ENCODE measurements around the gene DMD.

DMD gene

GRCh38 chrX:31440546-31440945 lies 1770.8 kb downstream of the DMD start:
- no peak for DNase-seq (ENCODE audit: low read depth in 2 of 2)
- H3K4me3 ChIP-seq (replicated peaks in 1 of 2; ENCODE audit: low read depth in 2 of 2, low read length in 2 of 2): no peak overlapping the region
- no peak for TF ChIP-seq CTCF (IDR thresholded peaks at IDR 0.05; ENCODE audit: low read depth, low read length)

GRCh38 chrX:31436424-31436823 lies 1774.9 kb downstream of the DMD start:
- no peak for TF ChIP-seq CTCF (IDR thresholded peaks at IDR 0.05; ENCODE audit: low read depth, low read length)
- DNase-seq (ENCODE audit: low read depth in 2 of 2): no peak
- no peak overlapping the region for H3K4me3 ChIP-seq (replicated peaks in 1 of 2; ENCODE audit: low read depth in 2 of 2, low read length in 2 of 2)

GRCh38 chrX:31435592-31435991 lies 1775.8 kb downstream of the DMD start:
- no peak overlapping the region for H3K4me3 ChIP-seq (replicated peaks in 1 of 2; ENCODE audit: low read depth in 2 of 2, low read length in 2 of 2)
- TF ChIP-seq CTCF (IDR thresholded peaks at IDR 0.05; ENCODE audit: low read depth, low read length): no peak
- DNase-seq (ENCODE audit: low read depth in 2 of 2): peak; percentile 32 to 41

GRCh38 chrX:31433856-31434255 lies 1777.5 kb downstream of the DMD start:
- no peak for DNase-seq (ENCODE audit: low read depth in 2 of 2)
- TF ChIP-seq CTCF (IDR thresholded peaks at IDR 0.05; ENCODE audit: low read depth, low read length): no peak
- no peak overlapping the region for H3K4me3 ChIP-seq (replicated peaks in 1 of 2; ENCODE audit: low read depth in 2 of 2, low read length in 2 of 2)

GRCh38 chrX:31429915-31430314 lies 1781.4 kb downstream of the DMD start:
- no peak for DNase-seq (ENCODE audit: low read depth in 2 of 2)
- no peak for TF ChIP-seq CTCF (IDR thresholded peaks at IDR 0.05; ENCODE audit: low read depth, low read length)
- H3K4me3 ChIP-seq (replicated peaks in 1 of 2; ENCODE audit: low read depth in 2 of 2, low read length in 2 of 2): no peak overlapping the region

- peak; percentile 67 to 78 for DNase-seq (ENCODE audit: low read depth in 2 of 2)
- peak; percentile 43 for TF ChIP-seq CTCF (IDR thresholded peaks at IDR 0.05; ENCODE audit: low read depth, low read length)
- H3K4me3 ChIP-seq (replicated peaks in 1 of 2; ENCODE audit: low read depth in 2 of 2, low read length in 2 of 2): peak overlapping the region in 1 of 2 donors; percentile 11
Measured at GRCh38 chrX:31423609-31424189, 1787.7 kb downstream of the DMD start.

GRCh38 chrX:31421441-31421840 lies 1789.9 kb downstream of the DMD start:
- no peak overlapping the region for H3K4me3 ChIP-seq (replicated peaks in 1 of 2; ENCODE audit: low read depth in 2 of 2, low read length in 2 of 2)
- peak in 1 of 2 donors; percentile 11 for DNase-seq (ENCODE audit: low read depth in 2 of 2)
- TF ChIP-seq CTCF (IDR thresholded peaks at IDR 0.05; ENCODE audit: low read depth, low read length): no peak
